Hepatocyte (in vitro differentiated cells): ENCODE results near the gene DOCK2. TPM values are rescaled to one million over a fixed set of nuclear protein-coding genes. Genes with fewer than 3 reads are reported as not detected.
A peak's percentile ranks its signal among the peaks of the same experiment; 100 is the strongest.

Experiments used
- DNase-seq: peaks from one replicate; pipeline ENCODE4 v3.0.0-alpha.2; 2016; ENCODE audit warnings: low spot score
- H2AFZ ChIP-seq: fragments of 200-600 bp; sonication (generic); 2 replicates; pipeline ENCODE4 v1.6.0; 2016; ENCODE audit warnings: antibody characterized with exemption, mild to moderate bottlenecking
- H3K27ac ChIP-seq: fragments of 200-600 bp; sonication (generic); 2 replicates; pipeline ENCODE4 v1.5.1; 2016; ENCODE audit warnings: mild to moderate bottlenecking
- H3K27me3 ChIP-seq: fragments of 200-600 bp; sonication (generic); 2 replicates; pipeline ENCODE4 v1.6.1; 2016
- H3K36me3 ChIP-seq: fragments of 200-600 bp; sonication (generic); replicated peaks from 2 replicates; pipeline ENCODE4 v1.5.1; 2016; ENCODE audit warnings: low read depth; ENCODE audit not compliant: insufficient read depth
- H3K4me1 ChIP-seq: fragments of 200-600 bp; sonication (generic); 2 replicates; pipeline ENCODE4 v1.5.1; 2016; ENCODE audit warnings: mild to moderate bottlenecking, moderate library complexity; ENCODE audit not compliant: insufficient read depth
- H3K4me2 ChIP-seq: fragments of 200-600 bp; sonication (generic); 2 replicates; pipeline ENCODE4 v1.6.0; 2016
- H3K4me3 ChIP-seq: fragments of 200-600 bp; sonication (generic); 2 replicates; pipeline ENCODE4 v1.5.1; 2016; ENCODE audit warnings: mild to moderate bottlenecking
- H3K79me2 ChIP-seq: fragments of 200-600 bp; sonication (generic); 2 replicates; pipeline ENCODE4 v1.6.0; 2017; ENCODE audit warnings: mild to moderate bottlenecking
- H3K9me2 ChIP-seq: fragments of 200-600 bp; sonication (generic); replicated peaks from 2 replicates; pipeline ENCODE4 v1.6.0; 2017; ENCODE audit warnings: mild to moderate bottlenecking; ENCODE audit not compliant: insufficient read depth
- H3K9me3 ChIP-seq: fragments of 200-600 bp; sonication (generic); 2 replicates; pipeline ENCODE4 v1.5.1; 2016; ENCODE audit warnings: low read depth, mild to moderate bottlenecking
- H4K20me1 ChIP-seq: fragments of 200-600 bp; sonication (generic); 2 replicates; pipeline ENCODE4 v1.6.0; 2016; ENCODE audit warnings: mild to moderate bottlenecking; ENCODE audit not compliant: insufficient read depth, poor library complexity, severe bottlenecking
- EZH2 ChIP-seq: fragments of 200-600 bp; sonication (generic); IDR thresholded peaks from 2 replicates; pipeline ENCODE4 v1.6.1; 2016; ENCODE audit warnings: antibody characterized with exemption, mild to moderate bottlenecking, borderline replicate concordance
- EZH2phosphoT487 ChIP-seq: fragments of 200-600 bp; sonication (generic); IDR thresholded peaks from one replicate; pipeline ENCODE4 v1.6.1; 2018; ENCODE audit warnings: antibody characterized with exemption, mild to moderate bottlenecking, low read depth, moderate library complexity; ENCODE audit not compliant: unreplicated experiment, severe bottlenecking
- WGBS: methylation state at CpG from one replicate; pipeline ENCODE4 v1.1.6; 2016; ENCODE audit warnings: low lambda C conversion rate; ENCODE audit errors: missing lambda C conversion rate; 5-methylcytosine and 5-hydroxymethylcytosine counted together
- polyA plus RNA-seq: library from polyadenylated mRNA; unstranded; fragments of >200 nt; fragmentation: Nextera tagmentation; extraction: Ambion mirVana; gene quantifications from 2 replicates; pipeline ENCODE4 v1.2.1, GENCODE V29; 2016
- total RNA-seq: library from RNA; depleted of rRNA; stranded (reverse); fragments of >200 nt; gene quantifications from 2 replicates; pipeline ENCODE4 v1.2.3, GENCODE V29; 2014
- TF ChIP-seq, protein P1 (sequence below): fragments of 200-600 bp; sonication (generic); IDR thresholded peaks from 2 replicates; pipeline ENCODE4 v1.5.1; 2016; ENCODE audit warnings: antibody characterized with exemption, mild to moderate bottlenecking; ENCODE audit not compliant: poor library complexity

Gene DOCK2
- total and polyA plus RNA-seq, 2 experiments from 2014 or later: 0.60 TPM; not detected in 1

DNA sequence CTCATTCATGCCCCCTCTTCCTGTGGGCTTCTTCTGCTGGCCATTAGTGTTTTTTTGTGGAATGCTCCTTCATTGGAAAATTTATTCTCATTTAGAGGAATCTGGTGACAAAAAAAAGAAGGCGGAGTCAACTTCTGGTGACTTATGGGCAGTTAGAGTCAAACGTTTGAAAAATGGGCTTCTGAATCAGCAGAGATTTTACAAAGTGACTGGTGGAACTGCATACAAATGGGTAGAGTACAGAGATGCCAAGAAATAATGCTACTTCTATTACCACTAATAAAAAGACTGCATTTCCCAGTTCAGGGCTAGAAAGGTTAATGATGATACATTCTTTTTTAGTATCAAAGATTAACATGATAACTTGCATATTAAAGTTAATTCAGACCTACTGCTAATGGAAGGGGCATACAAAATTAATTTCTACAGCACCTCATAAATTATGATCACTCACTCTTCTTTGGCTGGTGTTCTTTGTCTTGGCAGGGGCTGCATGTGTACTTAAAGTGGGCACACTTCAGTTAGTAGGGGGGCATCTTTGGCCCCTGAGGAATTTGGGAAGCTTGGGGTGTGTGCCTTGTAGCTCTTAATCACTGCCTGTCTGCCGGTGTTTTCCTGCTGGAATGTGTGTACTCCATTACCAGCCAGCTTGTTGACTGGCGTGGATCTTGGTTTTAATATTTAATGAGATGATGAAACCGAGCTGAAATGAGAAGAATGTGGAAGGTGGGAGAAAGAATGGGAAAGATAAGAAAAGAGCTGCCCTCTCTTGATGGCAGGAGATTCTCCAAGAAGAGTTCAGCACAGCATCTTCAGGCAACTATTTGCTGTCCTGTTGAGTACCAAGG, 148.9 kb downstream of the DOCK2 start:
- Histone ChIP-seq H3K4me1 (peaks cover 10% of the 10 kb centered on the region), H3K4me3 (no peak overlapping the region), H3K9me3 (no peaks in the 10 kb centered on the region), H3K36me3 (no peaks in the 10 kb centered on the region), H3K9me2 (no peaks in the 10 kb centered on the region), H3K79me2 (no peaks in the 10 kb centered on the region), H3K27ac (no peak overlapping the region), H3K27me3 (no peaks in the 10 kb centered on the region), H4K20me1 (no peaks in the 10 kb centered on the region), H3K4me2 (no peak overlapping the region), H2AFZ (no peak overlapping the region)
- no peak for TF ChIP-seq EZH2phosphoT487
- no peak for TF ChIP-seq EZH2
- TF ChIP-seq, protein P1, sequence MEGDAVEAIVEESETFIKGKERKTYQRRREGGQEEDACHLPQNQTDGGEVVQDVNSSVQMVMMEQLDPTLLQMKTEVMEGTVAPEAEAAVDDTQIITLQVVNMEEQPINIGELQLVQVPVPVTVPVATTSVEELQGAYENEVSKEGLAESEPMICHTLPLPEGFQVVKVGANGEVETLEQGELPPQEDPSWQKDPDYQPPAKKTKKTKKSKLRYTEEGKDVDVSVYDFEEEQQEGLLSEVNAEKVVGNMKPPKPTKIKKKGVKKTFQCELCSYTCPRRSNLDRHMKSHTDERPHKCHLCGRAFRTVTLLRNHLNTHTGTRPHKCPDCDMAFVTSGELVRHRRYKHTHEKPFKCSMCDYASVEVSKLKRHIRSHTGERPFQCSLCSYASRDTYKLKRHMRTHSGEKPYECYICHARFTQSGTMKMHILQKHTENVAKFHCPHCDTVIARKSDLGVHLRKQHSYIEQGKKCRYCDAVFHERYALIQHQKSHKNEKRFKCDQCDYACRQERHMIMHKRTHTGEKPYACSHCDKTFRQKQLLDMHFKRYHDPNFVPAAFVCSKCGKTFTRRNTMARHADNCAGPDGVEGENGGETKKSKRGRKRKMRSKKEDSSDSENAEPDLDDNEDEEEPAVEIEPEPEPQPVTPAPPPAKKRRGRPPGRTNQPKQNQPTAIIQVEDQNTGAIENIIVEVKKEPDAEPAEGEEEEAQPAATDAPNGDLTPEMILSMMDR: no peak
- no peak for DNase-seq
- WGBS: 62% methylated on average over 5 of the region's 5 CpGs

DNA sequence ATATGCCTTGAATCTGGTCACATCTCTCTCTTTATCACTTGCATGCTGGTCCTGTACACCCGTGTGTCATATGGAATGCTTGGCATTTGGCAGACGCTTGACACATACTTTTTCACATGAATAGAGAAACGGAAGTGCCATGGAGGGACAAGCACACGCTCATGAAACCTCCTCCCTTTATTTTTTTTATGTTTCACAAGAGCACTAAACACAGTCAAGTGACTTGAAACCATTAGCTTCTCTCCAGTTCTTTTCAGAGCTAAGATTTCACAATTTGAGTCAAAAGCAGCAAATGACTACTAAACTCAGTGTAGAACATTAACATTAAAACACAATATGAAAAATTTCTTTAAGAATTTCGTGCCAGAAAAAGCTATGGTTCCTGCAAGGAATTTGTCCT, 151.1 kb downstream of the DOCK2 start:
- Histone ChIP-seq H3K4me2 (no peak overlapping the region), H2AFZ (no peak overlapping the region), H3K4me1 (peaks cover 14% of the 10 kb centered on the region), H3K27ac (no peak overlapping the region), H3K4me3 (no peak overlapping the region), H3K9me2 (no peaks in the 10 kb centered on the region), H3K79me2 (no peaks in the 10 kb centered on the region), H3K27me3 (no peaks in the 10 kb centered on the region), H4K20me1 (no peaks in the 10 kb centered on the region), H3K9me3 (no peaks in the 10 kb centered on the region), H3K36me3 (no peaks in the 10 kb centered on the region)
- TF ChIP-seq EZH2phosphoT487: no peak
- no peak for TF ChIP-seq EZH2
- TF ChIP-seq, protein P1: no peak
- 60% methylated on average over 5 of the region's 5 CpGs for WGBS
- no peak for DNase-seq

DNA sequence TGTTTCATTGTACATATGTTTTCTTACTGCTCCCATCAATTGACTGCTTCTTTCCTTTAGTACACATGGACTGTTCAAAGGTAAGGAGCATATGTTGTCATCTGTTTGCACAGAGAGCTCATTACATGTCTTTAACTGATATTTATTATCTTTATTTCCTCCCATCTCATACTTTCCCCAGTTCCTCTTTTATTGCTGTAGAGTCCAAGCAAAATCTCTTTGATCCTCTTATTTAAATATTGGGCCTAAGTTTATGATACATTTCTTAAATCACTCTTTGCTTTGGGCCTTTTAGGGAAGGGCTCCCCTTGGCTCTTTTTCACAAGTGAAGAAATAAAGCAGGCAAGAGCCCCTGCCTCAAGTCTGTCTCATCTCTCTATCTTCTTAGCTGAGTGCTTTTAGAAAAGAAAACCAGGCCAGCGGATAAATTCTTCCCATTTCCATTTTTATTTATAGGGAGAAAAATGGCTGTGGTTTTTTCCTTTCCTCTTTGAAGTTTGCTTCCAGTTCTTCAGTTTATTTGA, 152.4 kb downstream of the DOCK2 start:
- no peak overlapping the region for H3K4me3 ChIP-seq
- H3K4me1 ChIP-seq: peaks cover 14% of the 10 kb centered on the region
- TF ChIP-seq EZH2 (no peak), EZH2phosphoT487 (no peak)
- TF ChIP-seq, protein P1: no peak
- H3K79me2 ChIP-seq: no peaks in the 10 kb centered on the region
- no peak overlapping the region for H2AFZ ChIP-seq
- DNase-seq: no peak
- peak overlapping the region; percentile 49 for H3K27ac ChIP-seq
- peak overlapping the region; percentile 7 for H3K4me2 ChIP-seq
- WGBS: 29% methylated on average over 1 of the region's 1 CpG
- H3K9me3 ChIP-seq: no peaks in the 10 kb centered on the region
- no peaks in the 10 kb centered on the region for H4K20me1 ChIP-seq
- H3K9me2 ChIP-seq: no peaks in the 10 kb centered on the region
- H3K27me3 ChIP-seq: no peaks in the 10 kb centered on the region
- H3K36me3 ChIP-seq: no peaks in the 10 kb centered on the region
